WI38 (cell line): ENCODE measurements around the gene RAD9B.
"Not testable (repeated sequence)": the region's sequence is repeated elsewhere in the genome, so short reads cannot be mapped to it uniquely, and the experiment has no call there.

Experiments used
- H3K4me3 ChIP-seq: 2 replicates; pipeline ENCODE4 v1.5.1; 2011; ENCODE audit warnings: low read depth, mild to moderate bottlenecking, control low read depth, low read length
- CTCF ChIP-seq: IDR thresholded peaks from 2 replicates; pipeline ENCODE4 v1.5.1; 2012; ENCODE audit warnings: low read depth, mild to moderate bottlenecking, control low read depth, low read length

The RAD9B gene

GRCh38 chr12:110508071-110508586, 6.0 kb downstream of the RAD9B start:
- no peak for TF ChIP-seq CTCF

DNA sequence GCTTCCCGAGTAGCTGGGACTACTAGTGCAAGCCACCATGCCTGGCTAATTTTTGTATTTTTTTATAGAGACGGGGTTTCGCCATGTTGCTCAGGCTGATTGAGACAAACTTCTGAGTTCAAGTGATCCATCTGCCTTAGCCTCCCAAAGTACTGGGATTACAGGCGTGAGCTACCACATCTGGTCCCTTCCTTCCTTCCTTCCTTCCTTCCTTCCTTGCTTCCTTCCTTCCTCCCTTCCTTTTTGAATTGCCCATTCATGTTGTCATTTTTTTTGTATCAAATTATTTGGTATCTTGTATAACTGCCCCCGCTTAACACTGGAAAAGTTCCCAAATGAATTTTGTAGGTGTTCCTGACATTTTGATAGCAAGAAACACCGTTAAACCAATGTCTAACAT, 11.7 kb downstream of the RAD9B start:
- no peak overlapping the region for H3K4me3 ChIP-seq
- no peak for TF ChIP-seq CTCF

More at GRCh38 chr12:110508071-110508586, 6.0 kb downstream of the RAD9B start:
- H3K4me3 ChIP-seq: no peak overlapping the region

GRCh38 chr12:110514363-110514762, 12.2 kb downstream of the RAD9B start:
- TF ChIP-seq CTCF: no peak
- no peak overlapping the region for H3K4me3 ChIP-seq

- no peak overlapping the region for H3K4me3 ChIP-seq
- no peak for TF ChIP-seq CTCF
These were observed 14.9 kb downstream of the RAD9B start for GRCh38 chr12:110516995-110517394.

- not testable (repeated sequence) for H3K4me3 ChIP-seq
These were observed 15.9 kb downstream of the RAD9B start for GRCh38 chr12:110518014-110518413.

DNA sequence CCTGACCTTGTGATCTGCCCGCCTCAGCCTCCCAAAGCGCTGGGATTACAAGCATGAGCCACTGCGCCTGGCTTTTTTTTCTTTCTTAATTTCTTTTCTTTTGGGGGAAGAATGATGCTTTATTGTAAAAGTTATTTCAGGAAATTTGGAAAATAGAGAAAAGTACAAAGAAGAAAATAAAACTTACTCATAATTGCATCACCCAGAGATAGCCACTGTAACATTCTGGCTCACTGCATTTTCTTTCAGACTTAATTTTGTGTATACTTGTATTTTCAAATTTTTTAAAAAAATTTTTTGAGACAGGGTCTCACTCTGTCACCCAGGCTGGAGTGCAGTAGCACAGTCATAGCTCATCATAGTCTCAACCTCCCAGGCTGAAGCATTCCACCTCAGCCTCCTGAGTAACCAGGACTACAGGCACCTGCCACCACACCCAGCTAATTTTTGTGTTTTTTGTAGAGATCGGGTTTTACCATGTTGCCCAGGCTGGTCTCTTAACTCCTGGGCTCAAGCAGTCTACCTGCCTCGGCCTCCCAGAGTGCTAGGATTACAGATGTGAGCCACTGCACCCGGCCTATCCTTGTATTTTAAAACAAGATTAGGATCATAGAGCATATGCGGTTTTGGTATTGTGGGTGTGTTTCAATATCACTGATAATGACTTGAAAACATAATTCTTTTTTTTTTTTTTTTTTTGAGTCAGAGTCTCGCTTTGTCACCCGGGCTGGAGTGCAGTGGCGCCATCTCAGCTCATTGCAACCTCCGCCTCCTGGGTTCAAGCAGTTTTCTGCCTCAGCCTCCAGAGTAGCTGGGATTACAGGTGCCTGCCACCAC, 19.0 kb downstream of the RAD9B start:
- H3K4me3 ChIP-seq: not testable (repeated sequence)

DNA sequence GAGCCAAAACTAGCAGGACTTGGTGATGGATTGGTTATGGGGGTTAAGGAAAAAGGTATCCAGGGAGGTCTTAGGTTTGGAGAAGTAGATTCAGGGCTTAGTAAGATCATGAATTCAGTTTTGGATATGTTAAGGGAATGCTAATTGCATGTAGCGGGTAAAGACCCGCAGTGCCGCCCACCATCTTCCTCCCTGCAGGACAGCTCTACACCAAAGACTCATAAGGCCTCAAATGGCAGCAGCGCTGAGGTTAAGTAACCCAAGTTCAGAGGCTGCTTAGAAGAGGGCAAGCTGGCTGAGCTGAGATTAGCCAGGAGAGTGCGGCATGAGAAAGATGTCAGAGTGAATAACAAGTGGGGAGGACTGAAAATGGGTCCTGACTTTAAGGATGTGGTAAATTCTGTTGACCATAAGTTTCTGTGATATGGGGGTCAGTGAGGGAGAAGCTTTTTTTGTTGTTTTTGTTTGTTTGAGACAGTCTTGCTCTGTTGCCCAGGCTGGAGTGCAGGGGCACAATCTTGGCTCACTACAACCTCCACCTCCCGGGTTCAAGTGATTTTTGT, 26.2 kb downstream of the RAD9B start:
- TF ChIP-seq CTCF: no peak
- H3K4me3 ChIP-seq: no peak overlapping the region

DNA sequence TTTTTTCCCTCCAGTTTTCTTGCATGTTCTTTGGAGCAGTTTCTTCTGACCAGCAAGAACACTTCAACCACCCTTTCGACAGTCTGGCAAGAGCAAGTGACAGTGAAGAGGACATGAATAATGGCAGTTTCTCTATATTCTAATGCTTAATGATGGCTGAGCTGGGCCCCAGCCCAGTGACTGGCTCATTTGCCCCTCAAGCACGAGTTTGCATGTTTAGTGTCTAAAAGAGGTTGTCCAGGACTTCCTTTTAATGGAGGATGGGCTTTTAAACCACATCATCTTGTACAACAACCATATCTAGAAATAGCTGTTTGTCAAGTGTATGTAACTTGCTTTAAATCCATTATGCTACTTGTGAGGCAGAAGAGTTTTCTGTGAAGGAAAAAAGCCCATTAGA, 28.4 kb downstream of the RAD9B start:
- no peak for TF ChIP-seq CTCF
- no peak overlapping the region for H3K4me3 ChIP-seq
